ENCODE results near the gene ZNF670.
"Not testable (repeated sequence)": the region's sequence is repeated elsewhere in the genome, so short reads cannot be mapped to it uniquely, and the experiment has no call there.

ZNF670 gene

GRCh38 chr1:247037511-247038320, 40.9 kb downstream of the ZNF670 start:
- DNase-seq = no peak

- not testable (repeated sequence) for DNase-seq
Measured at GRCh38 chr1:247032306-247032705, 46.3 kb downstream of the ZNF670 start.

All from activated CD4-positive, alpha-beta T cell treated with anti-CD3 and anti-CD28 coated beads, Interleukin-10, Interleukin-2, amounts not matched to agents 100 ng/mL and 50 ng/mL, durations not matched to agents 16 hours and 8 hours (primary cell).